GM12878 (cell line): Measurements from ENCODE around the gene TMCC3.

Experiments used
- BRCA1 ChIP-seq: IDR thresholded peaks from 2 replicates; pipeline ENCODE4 v1.6.1; 2011; ENCODE audit warnings: low read depth, low read length, improper control_type of control experiment
- CEBPB ChIP-seq, 2 experiments: fragments of 150-350 bp in 1 of 2; IDR thresholded peaks; 2 replicates each; pipeline ENCODE4 v1.6.1; 2012 to 2014; ENCODE audit warnings: low read depth in 2 of 2, low read length in 2 of 2, borderline replicate concordance in 1 of 2, inconsistent platforms in 1 of 2
- CREB1 ChIP-seq: IDR thresholded peaks from 2 replicates; pipeline ENCODE4 v1.6.1; 2012; ENCODE audit warnings: low read depth, mild to moderate bottlenecking, inconsistent platforms
- CTCF ChIP-seq, 3 experiments: IDR thresholded peaks in 2 of 3; conservative IDR thresholded peaks in 1 of 3; 2 replicates each; pipeline ENCODE4 v1.5.1; 2011; ENCODE audit warnings: low read depth in 3 of 3, low read length in 3 of 3, mild to moderate bottlenecking in 3 of 3, control low read depth in 2 of 3, moderate library complexity in 2 of 3, inconsistent platforms in 1 of 3, mixed read lengths in 1 of 3; ENCODE audit not compliant: control insufficient read depth in 2 of 3, insufficient read depth in 1 of 3; ENCODE audit errors: extremely low read depth in 1 of 3
- ESRRA ChIP-seq: IDR thresholded peaks from 2 replicates; pipeline ENCODE4 v1.6.1; 2012; ENCODE audit warnings: mild to moderate bottlenecking, low read length, improper control_type of control experiment
- ETV6 ChIP-seq, 2 experiments: fragments of 450-650 bp in 1 of 2; IDR thresholded peaks in 1 of 2; conservative IDR thresholded peaks in 1 of 2; 2 replicates each; pipeline ENCODE4 v1.6.1; 2014; ENCODE audit warnings: antibody characterized with exemption in 1 of 2, borderline replicate concordance in 1 of 2, low read depth in 1 of 2, mild to moderate bottlenecking in 1 of 2, moderate library complexity in 1 of 2
- FOXM1 ChIP-seq: IDR thresholded peaks from 2 replicates; pipeline ENCODE4 v1.6.1; 2012; ENCODE audit warnings: low read depth, mild to moderate bottlenecking, inconsistent platforms, low read length, moderate library complexity
- GABPA ChIP-seq: IDR thresholded peaks from 2 replicates; pipeline ENCODE4 v1.6.1; 2014; ENCODE audit warnings: antibody characterized with exemption, low read depth, mild to moderate bottlenecking, inconsistent platforms
- HDAC6 ChIP-seq: fragments of 200-600 bp; sonication (generic); IDR thresholded peaks from one replicate; pipeline ENCODE4 v1.8.0; 2017; ENCODE audit warnings: antibody characterized with exemption; ENCODE audit not compliant: unreplicated experiment
- POLR2A ChIP-seq: IDR thresholded peaks from 2 replicates; pipeline ENCODE4 v1.6.1; 2011; ENCODE audit warnings: low read depth, mild to moderate bottlenecking, low read length
- TF ChIP-seq, protein P1 (sequence below): IDR thresholded peaks from 2 replicates; pipeline ENCODE4 v1.6.1; 2012; ENCODE audit warnings: low read depth, low read length, improper control_type of control experiment
- TF ChIP-seq, protein P2 (sequence below): fragments of 450-650 bp; formaldehyde crosslinking; IDR thresholded peaks from 2 replicates; pipeline ENCODE4 v1.4.0; 2020; ENCODE audit warnings: mild to moderate bottlenecking, moderate library complexity

DNA sequence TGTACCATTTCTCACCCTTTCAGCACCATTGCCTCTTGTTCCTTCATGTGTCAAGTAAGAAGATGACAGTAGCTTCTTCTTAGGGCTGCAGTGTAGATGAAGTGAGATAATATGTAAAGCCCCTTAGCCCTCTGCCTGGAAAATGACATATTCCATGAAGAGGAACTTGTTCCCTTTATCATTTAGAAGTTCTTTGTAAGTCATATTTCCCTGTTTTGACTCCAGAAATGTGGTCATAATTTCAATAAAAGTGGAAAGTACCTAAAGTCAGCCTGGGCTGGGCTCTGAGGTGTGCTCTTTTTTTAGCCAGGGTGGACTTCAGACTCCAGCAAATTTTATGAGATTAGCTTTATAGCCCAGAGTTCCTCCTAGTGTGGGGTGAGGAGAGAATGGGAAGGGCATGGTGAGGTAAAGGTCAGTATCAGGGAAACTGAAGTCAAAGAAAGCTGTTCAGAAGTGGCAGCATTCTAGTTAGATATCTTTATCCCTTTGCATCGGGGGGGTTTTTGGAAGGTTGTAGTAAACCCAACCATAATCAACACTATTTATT lies 92.5 kb downstream of the TMCC3 start:
- TF ChIP-seq, protein P1, sequence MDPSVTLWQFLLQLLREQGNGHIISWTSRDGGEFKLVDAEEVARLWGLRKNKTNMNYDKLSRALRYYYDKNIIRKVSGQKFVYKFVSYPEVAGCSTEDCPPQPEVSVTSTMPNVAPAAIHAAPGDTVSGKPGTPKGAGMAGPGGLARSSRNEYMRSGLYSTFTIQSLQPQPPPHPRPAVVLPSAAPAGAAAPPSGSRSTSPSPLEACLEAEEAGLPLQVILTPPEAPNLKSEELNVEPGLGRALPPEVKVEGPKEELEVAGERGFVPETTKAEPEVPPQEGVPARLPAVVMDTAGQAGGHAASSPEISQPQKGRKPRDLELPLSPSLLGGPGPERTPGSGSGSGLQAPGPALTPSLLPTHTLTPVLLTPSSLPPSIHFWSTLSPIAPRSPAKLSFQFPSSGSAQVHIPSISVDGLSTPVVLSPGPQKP, result no peak
- TF ChIP-seq ESRRA (no peak), GABPA (no peak), BRCA1 (no peak), CREB1 (no peak), POLR2A (no peak), HDAC6 (no peak), CTCF (IDR thresholded peaks at IDR 0.05 in 2 of 3, conservative IDR thresholded peaks at IDR 0.05 in 1 of 3; ENCODE audit: control insufficient read depth in 2 of 3, extremely low read depth in 1 of 3, insufficient read depth in 1 of 3, low read depth in 3 of 3, low read length in 3 of 3) (no peak), CEBPB (IDR thresholded peaks at IDR 0.05; ENCODE audit: borderline replicate concordance in 1 of 2, low read depth in 2 of 2, low read length in 2 of 2) (no peak), ETV6 (conservative IDR thresholded peaks at IDR 0.05 in 1 of 2, IDR thresholded peaks at IDR 0.05 in 1 of 2; ENCODE audit: borderline replicate concordance in 1 of 2, low read depth in 1 of 2) (no peak), FOXM1 (no peak)
- TF ChIP-seq, protein P2, sequence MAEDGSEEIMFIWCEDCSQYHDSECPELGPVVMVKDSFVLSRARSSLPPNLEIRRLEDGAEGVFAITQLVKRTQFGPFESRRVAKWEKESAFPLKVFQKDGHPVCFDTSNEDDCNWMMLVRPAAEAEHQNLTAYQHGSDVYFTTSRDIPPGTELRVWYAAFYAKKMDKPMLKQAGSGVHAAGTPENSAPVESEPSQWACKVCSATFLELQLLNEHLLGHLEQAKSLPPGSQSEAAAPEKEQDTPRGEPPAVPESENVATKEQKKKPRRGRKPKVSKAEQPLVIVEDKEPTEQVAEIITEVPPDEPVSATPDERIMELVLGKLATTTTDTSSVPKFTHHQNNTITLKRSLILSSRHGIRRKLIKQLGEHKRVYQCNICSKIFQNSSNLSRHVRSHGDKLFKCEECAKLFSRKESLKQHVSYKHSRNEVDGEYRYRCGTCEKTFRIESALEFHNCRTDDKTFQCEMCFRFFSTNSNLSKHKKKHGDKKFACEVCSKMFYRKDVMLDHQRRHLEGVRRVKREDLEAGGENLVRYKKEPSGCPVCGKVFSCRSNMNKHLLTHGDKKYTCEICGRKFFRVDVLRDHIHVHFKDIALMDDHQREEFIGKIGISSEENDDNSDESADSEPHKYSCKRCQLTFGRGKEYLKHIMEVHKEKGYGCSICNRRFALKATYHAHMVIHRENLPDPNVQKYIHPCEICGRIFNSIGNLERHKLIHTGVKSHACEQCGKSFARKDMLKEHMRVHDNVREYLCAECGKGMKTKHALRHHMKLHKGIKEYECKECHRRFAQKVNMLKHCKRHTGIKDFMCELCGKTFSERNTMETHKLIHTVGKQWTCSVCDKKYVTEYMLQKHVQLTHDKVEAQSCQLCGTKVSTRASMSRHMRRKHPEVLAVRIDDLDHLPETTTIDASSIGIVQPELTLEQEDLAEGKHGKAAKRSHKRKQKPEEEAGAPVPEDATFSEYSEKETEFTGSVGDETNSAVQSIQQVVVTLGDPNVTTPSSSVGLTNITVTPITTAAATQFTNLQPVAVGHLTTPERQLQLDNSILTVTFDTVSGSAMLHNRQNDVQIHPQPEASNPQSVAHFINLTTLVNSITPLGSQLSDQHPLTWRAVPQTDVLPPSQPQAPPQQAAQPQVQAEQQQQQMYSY (CRISPR knock-in tag), result no peak
